Effector memory CD4-positive, alpha-beta T cell (primary cell): ENCODE measurements around the gene JAZF1.
A peak's percentile ranks its signal among the peaks of the same experiment; 100 is the strongest.

Source experiments
- DNase-seq, 3 donors: peaks; one replicate each; pipeline ENCODE4 v3.0.0-alpha.2; 2020
- H3K27ac ChIP-seq: 2 replicates; pipeline ENCODE4 v1.7.0; 2013; ENCODE audit warnings: mild to moderate bottlenecking, low read length, moderate library complexity; ENCODE audit not compliant: insufficient read depth, poor library complexity, severe bottlenecking
- H3K27me3 ChIP-seq: replicated peaks from 2 replicates; pipeline ENCODE4 v1.7.0; 2013; ENCODE audit warnings: mild to moderate bottlenecking, low read length; ENCODE audit not compliant: insufficient read depth, control insufficient read depth, poor library complexity, severe bottlenecking
- H3K36me3 ChIP-seq: 2 replicates; pipeline ENCODE4 v1.7.0; 2013; ENCODE audit warnings: mild to moderate bottlenecking, low read length, moderate library complexity; ENCODE audit not compliant: control insufficient read depth, insufficient read depth
- H3K4me1 ChIP-seq: 2 replicates; pipeline ENCODE4 v1.7.0; 2013; ENCODE audit warnings: low read length, mild to moderate bottlenecking; ENCODE audit not compliant: control insufficient read depth, insufficient read depth, poor library complexity, severe bottlenecking
- H3K4me3 ChIP-seq: 2 replicates; pipeline ENCODE4 v1.7.0; 2013; ENCODE audit warnings: low read length, low read depth, mild to moderate bottlenecking; ENCODE audit not compliant: insufficient read depth, poor library complexity, severe bottlenecking
- H3K9me3 ChIP-seq: 2 replicates; pipeline ENCODE4 v1.7.0; 2013; ENCODE audit warnings: mild to moderate bottlenecking, low read length, moderate library complexity; ENCODE audit not compliant: control insufficient read depth

JAZF1 gene

DNA sequence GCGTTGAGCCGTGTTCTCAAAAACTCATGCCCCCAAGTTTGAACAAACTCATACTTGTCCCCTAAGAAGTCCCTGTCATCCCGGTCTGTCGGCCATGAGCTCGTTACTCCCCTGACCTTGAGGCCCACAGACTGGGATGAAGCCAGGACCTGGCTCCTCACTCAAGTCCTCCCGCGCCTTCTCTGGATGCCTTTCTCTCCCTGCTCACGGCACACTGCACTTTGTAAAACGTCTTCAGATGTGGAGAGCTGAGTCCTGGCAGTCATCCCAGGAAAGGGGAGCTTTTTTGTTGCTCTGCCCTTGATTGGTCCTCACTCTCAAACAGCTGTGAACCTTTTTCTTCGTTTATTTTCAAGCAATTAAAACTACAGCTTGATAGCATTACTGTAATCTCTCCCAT is 110.8 kb downstream of the JAZF1 start:
- Histone ChIP-seq H3K27me3 (no peaks in the 10 kb centered on the region), H3K27ac (no peak overlapping the region)

DNA sequence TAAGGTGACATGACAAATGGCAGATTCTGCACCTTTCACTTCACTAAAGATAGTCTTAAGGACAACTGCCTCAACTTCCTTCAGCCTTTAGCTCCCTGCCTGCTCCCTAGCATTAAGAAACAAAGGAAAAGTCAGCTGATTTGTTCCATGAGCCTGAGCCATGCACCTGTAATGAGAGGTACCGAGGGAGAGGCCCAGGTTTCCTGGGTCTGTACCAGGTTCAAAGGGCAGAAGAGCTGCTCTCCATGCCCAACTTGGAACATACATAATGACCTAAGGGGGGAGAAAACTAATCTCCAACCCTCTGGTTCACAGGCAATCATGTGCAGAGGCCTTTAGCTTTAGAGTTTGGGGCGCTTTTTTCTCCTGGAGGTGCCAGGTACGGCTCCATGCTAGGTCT is 111.2 kb downstream of the JAZF1 start:
- Histone ChIP-seq H3K4me1 (no peaks in the 10 kb centered on the region), H3K9me3 (no peaks in the 10 kb centered on the region), H3K27me3 (no peaks in the 10 kb centered on the region), H3K27ac (no peak overlapping the region), H3K36me3 (no peaks in the 10 kb centered on the region), H3K4me3 (no peak overlapping the region)
- no peak for DNase-seq

More for the DNA sequence above, 110.8 kb downstream of the JAZF1 start:
- DNase-seq = no peak
- Histone ChIP-seq H3K9me3 (no peaks in the 10 kb centered on the region), H3K36me3 (no peaks in the 10 kb centered on the region), H3K4me3 (no peak overlapping the region), H3K4me1 (no peaks in the 10 kb centered on the region)

GRCh38 chr7:28068811-28069216 is 111.8 kb downstream of the JAZF1 start:
- Histone ChIP-seq H3K27me3 (no peaks in the 10 kb centered on the region), H3K27ac (no peak overlapping the region), H3K9me3 (no peaks in the 10 kb centered on the region), H3K36me3 (no peaks in the 10 kb centered on the region), H3K4me3 (no peak overlapping the region), H3K4me1 (no peaks in the 10 kb centered on the region)
- DNase-seq = no peak

- H3K9me3 ChIP-seq = no peaks in the 10 kb centered on the region
- no peaks in the 10 kb centered on the region for H3K4me1 ChIP-seq
- no peaks in the 10 kb centered on the region for H3K36me3 ChIP-seq
- H3K4me3 ChIP-seq = no peak overlapping the region
- no peak for DNase-seq
- H3K27me3 ChIP-seq = no peaks in the 10 kb centered on the region
- no peak overlapping the region for H3K27ac ChIP-seq
These were observed 113.4 kb downstream of the JAZF1 start for GRCh38 chr7:28067171-28067570.

DNA sequence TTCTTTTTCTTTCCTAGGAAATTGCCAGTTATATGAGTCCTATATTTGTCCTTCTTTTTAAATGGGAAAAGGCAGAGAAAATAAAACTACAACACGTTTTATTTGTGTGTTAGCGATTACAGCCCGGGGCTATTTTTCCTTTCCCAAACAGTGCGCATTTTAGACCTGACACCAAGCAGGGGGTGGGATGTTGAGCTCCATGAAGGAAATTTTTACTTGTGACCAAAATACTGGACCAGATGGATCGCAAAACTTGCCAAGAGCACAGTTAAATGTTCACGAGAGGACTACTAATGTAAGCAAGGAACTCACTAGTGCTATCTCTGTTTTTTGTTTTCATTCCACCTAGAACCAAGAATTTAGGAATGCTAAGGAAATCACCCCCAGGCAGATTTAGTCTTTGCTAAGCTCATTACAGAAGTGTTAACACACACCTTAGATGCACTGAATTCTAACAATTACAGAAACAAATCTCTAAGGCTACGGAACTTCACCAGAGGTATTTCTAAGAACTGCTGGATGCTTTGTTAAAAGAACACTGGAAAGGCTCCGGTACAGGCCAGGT is 114.8 kb downstream of the JAZF1 start:
- no peaks in the 10 kb centered on the region for H3K4me1 ChIP-seq
- no peaks in the 10 kb centered on the region for H3K9me3 ChIP-seq
- H3K36me3 ChIP-seq = no peaks in the 10 kb centered on the region
- no peak for DNase-seq
- no peaks in the 10 kb centered on the region for H3K27me3 ChIP-seq
- no peak overlapping the region for H3K4me3 ChIP-seq
- H3K27ac ChIP-seq = no peak overlapping the region

DNA sequence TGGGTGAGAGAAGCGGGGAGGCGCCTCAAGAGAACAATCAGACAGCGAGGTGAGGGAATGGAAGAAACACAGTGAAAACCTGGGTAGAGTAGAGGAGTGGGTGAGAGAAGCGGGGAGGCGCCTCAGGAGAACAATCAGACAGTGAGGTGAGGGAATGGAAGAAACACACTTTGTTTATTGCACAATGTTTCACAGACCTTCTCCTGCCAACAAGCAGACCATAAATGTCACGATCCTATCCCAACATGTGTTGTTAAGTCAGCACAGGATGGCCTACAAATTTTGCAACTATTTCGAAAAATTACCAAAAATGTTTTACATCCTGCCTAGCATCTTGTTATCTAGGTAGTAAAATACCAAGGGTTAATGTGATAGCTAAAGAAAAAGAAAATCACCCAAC is 115.3 kb downstream of the JAZF1 start:
- DNase-seq = no peak
- no peak overlapping the region for H3K27ac ChIP-seq

GRCh38 chr7:28064437-28064836 is 116.2 kb downstream of the JAZF1 start:
- Histone ChIP-seq H3K4me1 (no peaks in the 10 kb centered on the region), H3K36me3 (no peaks in the 10 kb centered on the region), H3K4me3 (no peak overlapping the region), H3K9me3 (no peaks in the 10 kb centered on the region), H3K27me3 (no peaks in the 10 kb centered on the region), H3K27ac (no peak overlapping the region)
- DNase-seq = no peak

More for the DNA sequence above, 115.3 kb downstream of the JAZF1 start:
- H3K9me3 ChIP-seq = no peaks in the 10 kb centered on the region
- no peak overlapping the region for H3K4me3 ChIP-seq
- no peaks in the 10 kb centered on the region for H3K36me3 ChIP-seq
- no peaks in the 10 kb centered on the region for H3K4me1 ChIP-seq
- H3K27me3 ChIP-seq = no peaks in the 10 kb centered on the region

- Histone ChIP-seq H3K27ac (no peak overlapping the region), H3K27me3 (no peaks in the 10 kb centered on the region), H3K4me3 (no peak overlapping the region), H3K36me3 (no peaks in the 10 kb centered on the region), H3K4me1 (no peaks in the 10 kb centered on the region), H3K9me3 (no peaks in the 10 kb centered on the region)
- peak in 1 of 3 donors; percentile 2 for DNase-seq
These were observed 118.2 kb downstream of the JAZF1 start for GRCh38 chr7:28062197-28062991.

DNA sequence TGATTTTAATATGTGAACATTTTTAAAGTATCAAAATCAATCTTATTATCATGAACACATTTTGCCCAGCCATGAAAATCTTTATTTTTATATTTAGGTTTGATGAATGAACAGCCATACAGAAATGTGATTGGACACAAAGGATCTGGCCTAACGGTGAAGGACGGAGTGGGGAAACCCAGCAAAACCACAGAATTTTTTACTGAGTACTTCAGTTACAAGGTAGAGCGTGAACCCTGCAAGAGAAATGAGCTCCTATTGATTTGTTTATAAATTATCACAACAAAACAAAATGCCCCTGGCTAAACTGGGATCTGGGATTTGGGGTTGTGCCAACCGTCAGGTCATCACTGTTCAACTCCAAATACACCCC is 118.8 kb downstream of the JAZF1 start:
- H3K27ac ChIP-seq = no peak overlapping the region

GRCh38 chr7:28060371-28060950 is 120.1 kb downstream of the JAZF1 start:
- Histone ChIP-seq H3K4me3 (no peak overlapping the region), H3K36me3 (no peaks in the 10 kb centered on the region), H3K4me1 (no peaks in the 10 kb centered on the region), H3K27me3 (no peaks in the 10 kb centered on the region), H3K27ac (no peak overlapping the region), H3K9me3 (no peaks in the 10 kb centered on the region)
- DNase-seq = no peak

More for the DNA sequence above, 118.8 kb downstream of the JAZF1 start:
- DNase-seq = no peak
- no peaks in the 10 kb centered on the region for H3K4me1 ChIP-seq
- no peaks in the 10 kb centered on the region for H3K36me3 ChIP-seq
- no peaks in the 10 kb centered on the region for H3K9me3 ChIP-seq
- no peak overlapping the region for H3K4me3 ChIP-seq
- H3K27me3 ChIP-seq = no peaks in the 10 kb centered on the region
